AG08395 (cell line): ENCODE measurements around the gene INSIG2.

Experiments
- DNase-seq: peaks from one replicate; pipeline ENCODE4 v3.0.0; 2012; ENCODE audit warnings: mixed read lengths, low spot score

The INSIG2 gene

GRCh38 chr2:118088051-118089024, at the start of gene INSIG2:
Gene INSIG2, plus strand, starts transcription at chr2:118088471. Its CDS starts 8,086 bp downstream, at chr2:118096557.
- DNase-seq = peak; percentile 97

DNA sequence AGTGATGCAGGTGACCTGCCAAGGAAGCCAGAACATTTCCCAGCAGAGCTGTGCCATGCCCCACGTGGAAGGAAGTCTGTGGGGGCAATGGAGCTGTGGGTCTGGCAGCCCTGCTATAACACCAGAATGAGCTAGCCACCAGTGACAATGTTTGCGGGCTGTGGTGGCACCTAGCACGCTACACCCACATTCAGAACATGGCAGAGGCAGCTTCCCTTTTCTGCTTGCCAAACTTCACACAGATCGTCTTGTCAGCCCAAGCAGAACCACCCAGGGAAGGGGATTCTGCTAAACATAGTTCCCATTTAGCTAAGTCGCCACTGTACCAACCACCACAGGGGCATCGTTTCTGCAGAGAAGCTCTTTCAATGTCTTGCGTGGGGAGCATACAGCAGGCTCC, 47.4 kb upstream of the INSIG2 start:
- no peak for DNase-seq

- DNase-seq = no peak
Observed at GRCh38 chr2:118044103-118044716, 44.1 kb upstream of the INSIG2 start.

- DNase-seq = no peak
Observed at GRCh38 chr2:118044854-118045253, 43.4 kb upstream of the INSIG2 start.

GRCh38 chr2:118045286-118045685, 43.0 kb upstream of the INSIG2 start:
- no peak for DNase-seq

GRCh38 chr2:118046634-118047210, 41.5 kb upstream of the INSIG2 start:
- peak; percentile 52 for DNase-seq

- peak; percentile 45 for DNase-seq
Observed at GRCh38 chr2:118047380-118047826, 40.9 kb upstream of the INSIG2 start.

GRCh38 chr2:118048401-118048800, 39.9 kb upstream of the INSIG2 start:
- peak; percentile 25 for DNase-seq

GRCh38 chr2:118049140-118049815, 39.0 kb upstream of the INSIG2 start:
- no peak for DNase-seq

DNA sequence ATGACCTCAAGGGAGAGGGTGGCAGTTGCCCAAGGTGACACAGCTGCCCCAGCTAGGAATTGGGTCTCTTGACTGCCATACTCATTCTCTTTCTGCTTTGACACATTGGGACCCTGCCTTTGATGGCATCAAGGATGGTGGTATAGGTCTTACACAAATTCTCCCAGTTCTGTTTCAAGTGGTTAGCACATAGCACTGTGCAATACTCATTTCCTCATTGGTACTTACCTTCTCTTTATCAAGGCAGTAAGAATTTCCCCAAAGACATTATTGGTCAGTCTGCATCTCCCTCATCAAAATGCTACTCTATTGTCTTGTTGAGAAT, 38.5 kb upstream of the INSIG2 start:
- DNase-seq = no peak

DNA sequence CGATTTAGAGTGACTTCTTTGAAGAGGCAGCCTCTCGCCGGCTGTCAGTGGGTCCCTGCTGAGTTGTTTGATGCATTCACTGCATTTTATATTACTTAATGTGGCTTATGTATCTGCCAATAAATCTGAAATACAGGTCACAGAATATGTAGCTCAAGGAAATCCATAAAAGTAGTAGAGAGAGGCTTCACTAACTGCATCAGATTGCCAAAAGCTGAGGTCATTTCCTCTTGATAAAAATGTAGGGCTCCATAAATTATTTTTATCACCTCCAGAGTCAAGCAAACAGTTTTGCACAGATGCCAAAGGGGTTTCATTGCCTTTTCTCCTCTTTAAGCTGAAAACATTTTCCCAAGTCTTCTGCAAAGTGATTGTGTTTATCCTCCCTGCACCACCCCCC, 37.9 kb upstream of the INSIG2 start:
- peak; percentile 11 for DNase-seq

DNA sequence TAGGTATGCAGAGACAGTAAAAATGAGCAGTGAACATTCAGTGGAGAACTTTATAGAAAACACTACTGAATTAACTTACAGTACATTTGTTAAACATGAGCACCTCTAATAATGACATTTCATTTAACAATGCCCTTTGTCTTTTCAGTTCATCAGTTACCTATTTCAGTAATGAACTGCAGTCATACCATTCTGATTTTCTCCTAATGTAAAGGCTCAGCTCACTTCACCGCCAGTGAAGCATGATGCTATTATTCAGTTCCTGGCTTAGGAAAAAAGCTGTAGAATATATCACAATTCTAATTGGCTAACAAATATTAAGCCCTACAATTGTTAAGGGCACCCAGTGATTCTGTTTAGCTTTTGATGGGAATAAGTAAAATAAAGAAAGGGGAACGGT, 37.3 kb upstream of the INSIG2 start:
- DNase-seq = no peak

- no peak for DNase-seq
Observed at GRCh38 chr2:118051826-118052358, 36.4 kb upstream of the INSIG2 start.

DNA sequence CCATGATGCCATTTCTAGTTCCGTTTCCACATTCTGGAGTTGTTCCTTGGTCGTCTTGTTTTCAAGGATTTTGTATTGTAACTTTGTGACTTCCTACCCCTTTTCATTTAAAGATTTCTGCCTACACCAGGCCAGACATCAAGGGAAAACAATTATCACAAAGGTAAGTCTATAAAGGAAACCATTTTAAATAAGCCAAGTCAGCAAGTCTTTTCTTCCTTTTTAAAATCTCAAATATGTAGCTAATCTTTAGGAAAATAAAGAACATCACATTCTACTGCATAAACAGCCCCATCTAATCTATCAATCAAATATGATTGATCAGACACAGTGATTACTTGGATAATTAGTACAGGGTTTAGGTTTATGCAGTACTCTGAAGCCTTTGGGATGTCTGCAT, 35.8 kb upstream of the INSIG2 start:
- no peak for DNase-seq

DNA sequence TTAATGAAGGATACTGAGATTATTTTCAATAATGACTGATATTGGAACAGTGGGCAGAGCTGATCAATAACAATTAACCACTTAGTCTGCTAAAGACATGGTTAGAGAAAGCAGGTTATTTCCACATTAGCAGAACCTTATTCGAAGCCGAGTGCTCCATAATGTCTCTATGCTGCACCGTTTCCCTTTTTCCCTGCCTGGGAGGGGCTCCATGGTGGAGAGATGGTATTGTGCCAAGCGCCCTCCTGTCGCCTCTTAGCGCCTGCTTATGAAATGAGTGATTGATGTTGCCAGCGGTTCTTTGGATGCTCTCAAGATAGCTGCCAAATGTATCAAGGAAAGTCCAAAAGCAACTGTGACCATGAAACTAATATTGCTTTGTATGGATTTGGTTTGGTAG, 34.6 kb upstream of the INSIG2 start:
- DNase-seq = no peak

DNA sequence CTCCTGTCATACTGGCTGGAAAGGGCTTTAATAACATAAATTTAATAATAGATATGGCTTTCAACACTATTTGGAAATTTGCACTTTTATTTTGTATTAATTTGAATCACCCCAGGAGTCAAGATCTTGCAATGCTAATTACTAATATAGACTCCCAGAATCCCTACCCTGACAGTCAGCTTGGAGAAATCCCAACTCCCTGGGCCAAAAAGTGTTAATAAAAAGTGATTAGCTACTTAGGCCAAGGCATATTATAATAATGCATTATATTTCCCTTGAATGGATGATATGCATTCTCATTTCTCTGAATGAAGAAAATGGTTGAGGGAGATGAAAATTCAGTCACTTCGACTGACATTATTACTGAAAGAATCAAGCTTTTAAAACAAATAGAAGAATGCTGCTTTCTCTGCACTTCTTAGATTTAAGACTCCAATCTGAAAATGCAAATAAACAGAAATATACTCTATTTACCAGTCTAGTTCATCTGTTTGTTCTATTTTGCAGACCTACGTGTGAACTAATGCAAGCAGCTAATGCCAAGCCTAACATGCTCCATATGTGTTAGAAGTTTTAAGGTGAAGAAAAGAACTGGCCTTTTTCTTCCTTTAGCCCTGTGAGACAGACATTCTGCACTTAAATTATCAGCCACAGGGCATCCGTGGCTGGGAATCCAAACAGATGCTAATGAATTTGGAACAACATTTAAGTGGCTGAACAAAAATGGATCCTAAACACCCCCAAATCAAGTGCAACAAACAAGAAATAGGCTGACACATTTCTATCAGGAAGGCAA, 33.9 kb upstream of the INSIG2 start:
- no peak for DNase-seq

- no peak for DNase-seq
Observed at GRCh38 chr2:118055512-118056164, 32.6 kb upstream of the INSIG2 start.

GRCh38 chr2:118056165-118056534, 32.1 kb upstream of the INSIG2 start:
- no peak for DNase-seq

- no peak for DNase-seq
Observed at GRCh38 chr2:118056801-118057200, 31.5 kb upstream of the INSIG2 start.

DNA sequence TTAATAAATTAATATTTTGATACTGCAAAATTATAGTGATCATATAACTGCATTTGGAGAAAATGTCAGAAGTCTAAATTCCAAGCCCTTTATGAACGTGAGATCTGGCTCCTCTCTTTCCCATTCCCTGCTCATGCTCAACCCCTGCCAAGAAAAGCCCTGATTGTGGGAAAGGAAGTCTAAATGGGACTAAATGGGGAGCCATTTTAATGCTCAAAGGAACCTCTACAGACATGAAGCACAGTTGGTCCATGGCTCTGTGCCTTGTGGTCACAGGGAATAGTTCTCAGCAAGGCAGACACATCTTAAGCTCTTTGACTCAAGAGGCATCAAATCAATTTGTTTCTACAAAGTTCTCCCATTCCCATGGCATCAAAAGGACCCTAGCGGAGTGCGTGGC, 29.3 kb upstream of the INSIG2 start:
- DNase-seq = no peak

DNA sequence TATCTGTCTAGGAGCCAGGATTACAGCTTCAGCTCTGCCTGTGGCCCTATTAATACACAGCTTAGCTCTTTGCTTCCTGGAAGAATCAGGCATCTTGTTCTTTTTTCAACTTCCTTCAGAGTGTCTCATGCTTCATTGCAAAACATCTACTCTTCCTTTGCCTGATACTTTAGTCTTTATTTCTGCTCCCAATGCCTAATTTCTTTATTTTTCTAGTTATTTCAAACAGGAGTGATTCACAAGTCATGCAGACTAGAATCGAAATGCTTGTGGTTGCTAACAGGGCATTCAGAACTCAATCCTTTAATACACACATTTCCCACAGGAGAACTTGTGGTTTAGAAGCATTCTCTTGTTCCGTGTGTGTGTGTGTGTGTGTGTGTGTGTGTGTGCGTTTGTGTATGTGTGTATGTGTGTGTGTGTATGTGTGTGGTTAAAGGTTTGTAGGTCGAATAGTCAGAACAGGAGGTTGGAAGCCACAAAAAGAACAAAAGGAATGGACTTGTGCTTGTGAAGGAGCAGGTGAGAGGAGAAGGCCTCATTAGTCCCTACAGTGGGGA, 28.3 kb upstream of the INSIG2 start:
- peak; percentile 77 for DNase-seq
